K562 (cell line): ENCODE measurements around the gene ATXN8OS. TPM values are rescaled to one million over a fixed set of nuclear protein-coding genes. Genes with fewer than 3 reads are reported as not detected.

Experiments
- ATAC-seq: fragments of 200-7000 bp; cut with Tn5 transposase; 3 replicates; pipeline ENCODE4 v1.9.1; 2020; ENCODE audit warnings: moderate library complexity
- BruUV-seq: library from RNA; stranded (reverse); fragments of 400-500 nt; replicated peaks from 2 replicates; lab custom pipeline; 2021; lab: Mats Ljungman, UMichigan
- CTCF ChIA-PET: fragments of 300-600 bp; formaldehyde crosslinking; extraction: SDS; loops from one replicate; lab custom pipeline; 2021; ENCODE audit warnings: low intra/inter-chr PET ratio; lab: Yijun Ruan, JAX
- POLR2A ChIA-PET: fragments of 300-600, 350-650 bp; sonication (Branson Sonifier 250); formaldehyde crosslinking; extraction: SDS; loops from one replicate; lab custom pipeline; 2021; ENCODE audit warnings: antibody characterized with exemption, inconsistent platforms; lab: Yijun Ruan, JAX
- DNase-seq, 4 experiments: peaks; one replicate each; pipeline versions ENCODE4 v3.0.0 to v3.0.0-alpha.2; 2011 to 2018; ENCODE audit warnings: low spot score in 3 of 4, mixed read lengths in 3 of 4; ENCODE audit errors: extremely low read depth in 1 of 4
- FAIRE-seq: peaks from 2 replicates; lab custom pipeline; 2011; peaks lifted over from hg19 to GRCh38; lab: Jason Lieb, UNC
- H2AFZ ChIP-seq: 2 replicates; pipeline ENCODE4 v1.6.0; 2011; ENCODE audit warnings: low read depth, low read length, control low read depth, inconsistent platforms
- H3K27ac ChIP-seq: fragments of 200-600 bp; 3 replicates; pipeline ENCODE4 v1.8.0; 2011; ENCODE audit warnings: low read depth, mild to moderate bottlenecking, control low read depth, inconsistent platforms, low read length, moderate library complexity, mixed read lengths; ENCODE audit errors: extremely low read depth
- H3K27me3 ChIP-seq, 2 experiments: fragments of 300-600 bp in 1 of 2; 2 replicates in 1 of 2; 3 replicates in 1 of 2; pipeline versions ENCODE4 v1.6.0 to v1.8.0; 2011; ENCODE audit warnings: inconsistent platforms in 2 of 2, low read length in 2 of 2, mild to moderate bottlenecking in 1 of 2, mixed read lengths in 1 of 2, moderate library complexity in 1 of 2; ENCODE audit not compliant: control insufficient read depth in 2 of 2, insufficient read depth in 2 of 2
- H3K36me3 ChIP-seq: fragments of 300-600 bp; 3 replicates; pipeline ENCODE4 v1.8.0; 2011; ENCODE audit warnings: mild to moderate bottlenecking, low read length, inconsistent platforms; ENCODE audit not compliant: control insufficient read depth, insufficient read depth
- H3K4me1 ChIP-seq, 2 experiments: fragments of 200-600 bp in 1 of 2; replicated peaks in 1 of 2; 2 replicates in 1 of 2; 3 replicates in 1 of 2; pipeline versions ENCODE4 v1.5.1 to v1.8.0; 2011; ENCODE audit warnings: inconsistent platforms in 2 of 2, low read length in 2 of 2, mild to moderate bottlenecking in 1 of 2, mixed read lengths in 1 of 2, moderate library complexity in 1 of 2; ENCODE audit not compliant: control insufficient read depth in 2 of 2, insufficient read depth in 2 of 2
- H3K4me2 ChIP-seq: 2 replicates; pipeline ENCODE4 v1.6.1; 2011; ENCODE audit warnings: low read length, control low read depth, inconsistent platforms, mixed read lengths; ENCODE audit not compliant: insufficient read depth
- H3K4me3 ChIP-seq: fragments of 200-600 bp; sonication (generic), shearing (Covaris generic); 2 replicates; pipeline ENCODE4 v1.5.1; 2016; ENCODE audit warnings: control low read depth, inconsistent platforms
- H3K79me2 ChIP-seq: fragments of 200-600 bp; 3 replicates; pipeline ENCODE4 v1.8.0; 2011; ENCODE audit warnings: low read length, inconsistent platforms; ENCODE audit not compliant: control insufficient read depth, insufficient read depth
- H3K9ac ChIP-seq, 2 experiments: 2 replicates each; pipeline versions ENCODE4 v1.6.0 to v1.6.1; 2011; ENCODE audit warnings: low read depth in 2 of 2, low read length in 2 of 2, control low read depth in 1 of 2, inconsistent platforms in 1 of 2, mild to moderate bottlenecking in 1 of 2, mixed read lengths in 1 of 2; ENCODE audit not compliant: insufficient read depth in 1 of 2
- H3K9me1 ChIP-seq: one replicate; pipeline ENCODE4 v1.6.0; 2011; ENCODE audit warnings: inconsistent platforms, mild to moderate bottlenecking, low read length, moderate library complexity; ENCODE audit not compliant: control insufficient read depth, insufficient read depth
- H3K9me3 ChIP-seq: replicated peaks from 2 replicates; pipeline ENCODE4 v1.5.1; 2011; ENCODE audit warnings: low read depth, low read length, inconsistent platforms; ENCODE audit not compliant: control insufficient read depth, insufficient read depth
- H4K20me1 ChIP-seq: replicated peaks from 2 replicates; pipeline ENCODE4 v1.6.1; 2011; ENCODE audit warnings: low read length, inconsistent platforms, mixed read lengths; ENCODE audit not compliant: control insufficient read depth, insufficient read depth
- FUS ChIP-seq: fragments of 200-400 bp; formaldehyde crosslinking; optimal IDR thresholded peaks from 2 replicates; pipeline ENCODE3; 2017; ENCODE audit warnings: low read depth, low read length
- GATAD2B ChIP-seq: fragments of 450-650 bp; IDR thresholded peaks from 2 replicates; pipeline ENCODE4 v1.6.1; 2017; ENCODE audit warnings: mild to moderate bottlenecking, borderline replicate concordance
- KDM4B ChIP-seq, 2 experiments: fragments of 450-650 bp in 1 of 2; sonication (generic) in 1 of 2; IDR thresholded peaks; 2 replicates each; pipeline ENCODE4 v1.6.1; 2016 to 2017; ENCODE audit warnings: borderline replicate concordance in 2 of 2, antibody characterized with exemption in 1 of 2, low read depth in 1 of 2, mild to moderate bottlenecking in 1 of 2
- MBD2 ChIP-seq: sonication (generic); IDR thresholded peaks from 2 replicates; pipeline ENCODE4 v1.6.1; 2016; ENCODE audit warnings: low read depth, borderline replicate concordance
- PHB ChIP-seq: fragments of 250-450 bp; sonication (Bioruptor Pico); IDR thresholded peaks from 2 replicates; pipeline ENCODE4 v1.5.0; 2021
- ZKSCAN3 ChIP-seq: fragments of 250-450 bp; sonication (Bioruptor Pico); IDR thresholded peaks from 2 replicates; pipeline ENCODE4 v1.4.0; 2020
- WGBS: fragments of 100-300 bp; shearing (Covaris generic); methylation state at CpG from one replicate; pipeline ENCODE4 v1.1.6; 2016; ENCODE audit warnings: low coverage, mixed read lengths; ENCODE audit not compliant: insufficient coverage; ENCODE audit errors: missing lambda C conversion rate; 5-methylcytosine and 5-hydroxymethylcytosine counted together
- in situ Hi-C: fragments of 300-500 bp; cut with MboI; formaldehyde crosslinking; loops from 4 replicates; pipeline ENCODE4 v1.15.0; 2018; ENCODE audit warnings: inconsistent platforms, mixed read lengths
- intact Hi-C: fragments of 100-400 bp; cut with micrococcal nuclease; formaldehyde crosslinking; loops from 2 replicates; pipeline ENCODE4 v1.14.2; 2022
- polyA plus RNA-seq, 8 experiments: library from polyadenylated mRNA; depleted of rRNA in 4 of 8; stranded (reverse) in 5 of 8; unstranded in 3 of 8; fragments of >200 nt; fragmentation: Nextera tagmentation in 2 of 8; fragmentation: Illumina TruSeq in 1 of 8; extraction: Ambion mirVana in 2 of 8; extraction: Trizol in 1 of 8; gene quantifications; 2 replicates each; pipeline versions ENCODE4 v1.2.1 to v1.2.3, GENCODE V29; 2011 to 2014; ENCODE audit warnings: inconsistent platforms in 1 of 8, missing spikeins in 1 of 8
- total RNA-seq, 7 experiments: library from RNA; depleted of rRNA in 6 of 7; stranded (reverse); fragments of >200 nt in 6 of 7; fragmentation: Illumina TruSeq in 2 of 7; extraction: Trizol in 2 of 7; gene quantifications; 2 replicates each; pipeline versions ENCODE4 v1.2.1 to v1.2.3, GENCODE V29; 2011 to 2021; ENCODE audit warnings: low replicate concordance in 1 of 7
- TF ChIP-seq, protein P1 (sequence below), 2 experiments: fragments of 450-650 bp; conservative IDR thresholded peaks; 2 replicates each; pipeline ENCODE4 v1.6.1; 2017; ENCODE audit warnings: mild to moderate bottlenecking in 2 of 2, moderate library complexity in 2 of 2
- TF ChIP-seq, protein P2 (sequence below), 2 experiments: fragments of 450-650 bp; IDR thresholded peaks; 2 replicates each; pipeline ENCODE4 v1.6.1; 2016; ENCODE audit warnings: mild to moderate bottlenecking in 2 of 2, borderline replicate concordance in 1 of 2, low read depth in 1 of 2, moderate library complexity in 1 of 2
- TF ChIP-seq, protein P3 (sequence below): conservative IDR thresholded peaks from 2 replicates; pipeline ENCODE4 v1.6.1; 2011; ENCODE audit warnings: low read depth, mild to moderate bottlenecking, low read length; ENCODE audit not compliant: control insufficient read depth

Gene ATXN8OS
- total and polyA plus RNA-seq, 9 of the 15 experiments (the other 6 are each of a cell fraction or from before 2014, with no cell fraction given), result not detected

DNA sequence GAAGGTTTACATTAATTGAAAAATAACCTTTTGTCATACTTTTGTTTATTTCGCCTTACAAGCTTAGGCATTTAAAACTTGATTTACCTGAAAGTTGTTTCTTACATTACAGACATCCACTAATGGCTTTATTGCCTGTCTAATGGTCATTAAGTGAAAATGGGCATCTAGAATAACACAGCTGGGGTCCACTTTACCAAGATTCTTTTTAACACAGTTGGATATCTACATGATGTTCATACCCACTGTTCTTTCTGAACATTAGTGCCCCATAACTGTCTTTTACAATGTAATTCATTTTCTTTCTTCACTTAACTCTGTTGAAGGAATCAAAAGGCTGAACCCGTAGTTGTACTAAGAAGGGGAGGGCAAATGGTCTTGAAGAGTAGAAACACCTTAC lies 20.5 kb downstream of the ATXN8OS start:
- Histone ChIP-seq H3K4me2 (no peak overlapping the region), H3K4me1 (no peaks in the 10 kb centered on the region), H3K27ac (no peak overlapping the region), H3K9me3 (no peaks in the 10 kb centered on the region), H3K27me3 (no peaks in the 10 kb centered on the region), H3K79me2 (no peaks in the 10 kb centered on the region), H3K36me3 (no peaks in the 10 kb centered on the region), H4K20me1 (no peaks in the 10 kb centered on the region), H3K9me1 (no peaks in the 10 kb centered on the region), H3K4me3 (no peak overlapping the region), H2AFZ (no peak overlapping the region), H3K9ac (no peak overlapping the region)
- FAIRE-seq, result no peak
- CTCF ChIA-PET, result no interaction called here
- WGBS, result 0% methylated on average over 2 of the region's 2 CpGs
- intact Hi-C loops (no loop called here), in situ Hi-C loops (no loop called here)
- BruUV-seq, result no TSS peak
- POLR2A ChIA-PET, result no interaction called here
- DNase-seq, result no peak
- no peak for ATAC-seq
- TF ChIP-seq PHB (CRISPR knock-in tag) (no peak), FUS (no peak), MBD2 (no peak), ZKSCAN3 (CRISPR knock-in tag) (no peak), GATAD2B (no peak), KDM4B (IDR thresholded peaks at IDR 0.05; ENCODE audit: borderline replicate concordance in 2 of 2, low read depth in 1 of 2) (no peak)
- TF ChIP-seq, protein P1, sequence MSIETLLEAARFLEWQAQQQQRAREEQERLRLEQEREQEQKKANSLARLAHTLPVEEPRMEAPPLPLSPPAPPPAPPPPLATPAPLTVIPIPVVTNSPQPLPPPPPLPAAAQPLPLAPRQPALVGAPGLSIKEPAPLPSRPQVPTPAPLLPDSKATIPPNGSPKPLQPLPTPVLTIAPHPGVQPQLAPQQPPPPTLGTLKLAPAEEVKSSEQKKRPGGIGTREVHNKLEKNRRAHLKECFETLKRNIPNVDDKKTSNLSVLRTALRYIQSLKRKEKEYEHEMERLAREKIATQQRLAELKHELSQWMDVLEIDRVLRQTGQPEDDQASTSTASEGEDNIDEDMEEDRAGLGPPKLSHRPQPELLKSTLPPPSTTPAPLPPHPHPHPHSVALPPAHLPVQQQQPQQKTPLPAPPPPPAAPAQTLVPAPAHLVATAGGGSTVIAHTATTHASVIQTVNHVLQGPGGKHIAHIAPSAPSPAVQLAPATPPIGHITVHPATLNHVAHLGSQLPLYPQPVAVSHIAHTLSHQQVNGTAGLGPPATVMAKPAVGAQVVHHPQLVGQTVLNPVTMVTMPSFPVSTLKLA (conservative IDR thresholded peaks at IDR 0.05), result no peak
- TF ChIP-seq, protein P2, sequence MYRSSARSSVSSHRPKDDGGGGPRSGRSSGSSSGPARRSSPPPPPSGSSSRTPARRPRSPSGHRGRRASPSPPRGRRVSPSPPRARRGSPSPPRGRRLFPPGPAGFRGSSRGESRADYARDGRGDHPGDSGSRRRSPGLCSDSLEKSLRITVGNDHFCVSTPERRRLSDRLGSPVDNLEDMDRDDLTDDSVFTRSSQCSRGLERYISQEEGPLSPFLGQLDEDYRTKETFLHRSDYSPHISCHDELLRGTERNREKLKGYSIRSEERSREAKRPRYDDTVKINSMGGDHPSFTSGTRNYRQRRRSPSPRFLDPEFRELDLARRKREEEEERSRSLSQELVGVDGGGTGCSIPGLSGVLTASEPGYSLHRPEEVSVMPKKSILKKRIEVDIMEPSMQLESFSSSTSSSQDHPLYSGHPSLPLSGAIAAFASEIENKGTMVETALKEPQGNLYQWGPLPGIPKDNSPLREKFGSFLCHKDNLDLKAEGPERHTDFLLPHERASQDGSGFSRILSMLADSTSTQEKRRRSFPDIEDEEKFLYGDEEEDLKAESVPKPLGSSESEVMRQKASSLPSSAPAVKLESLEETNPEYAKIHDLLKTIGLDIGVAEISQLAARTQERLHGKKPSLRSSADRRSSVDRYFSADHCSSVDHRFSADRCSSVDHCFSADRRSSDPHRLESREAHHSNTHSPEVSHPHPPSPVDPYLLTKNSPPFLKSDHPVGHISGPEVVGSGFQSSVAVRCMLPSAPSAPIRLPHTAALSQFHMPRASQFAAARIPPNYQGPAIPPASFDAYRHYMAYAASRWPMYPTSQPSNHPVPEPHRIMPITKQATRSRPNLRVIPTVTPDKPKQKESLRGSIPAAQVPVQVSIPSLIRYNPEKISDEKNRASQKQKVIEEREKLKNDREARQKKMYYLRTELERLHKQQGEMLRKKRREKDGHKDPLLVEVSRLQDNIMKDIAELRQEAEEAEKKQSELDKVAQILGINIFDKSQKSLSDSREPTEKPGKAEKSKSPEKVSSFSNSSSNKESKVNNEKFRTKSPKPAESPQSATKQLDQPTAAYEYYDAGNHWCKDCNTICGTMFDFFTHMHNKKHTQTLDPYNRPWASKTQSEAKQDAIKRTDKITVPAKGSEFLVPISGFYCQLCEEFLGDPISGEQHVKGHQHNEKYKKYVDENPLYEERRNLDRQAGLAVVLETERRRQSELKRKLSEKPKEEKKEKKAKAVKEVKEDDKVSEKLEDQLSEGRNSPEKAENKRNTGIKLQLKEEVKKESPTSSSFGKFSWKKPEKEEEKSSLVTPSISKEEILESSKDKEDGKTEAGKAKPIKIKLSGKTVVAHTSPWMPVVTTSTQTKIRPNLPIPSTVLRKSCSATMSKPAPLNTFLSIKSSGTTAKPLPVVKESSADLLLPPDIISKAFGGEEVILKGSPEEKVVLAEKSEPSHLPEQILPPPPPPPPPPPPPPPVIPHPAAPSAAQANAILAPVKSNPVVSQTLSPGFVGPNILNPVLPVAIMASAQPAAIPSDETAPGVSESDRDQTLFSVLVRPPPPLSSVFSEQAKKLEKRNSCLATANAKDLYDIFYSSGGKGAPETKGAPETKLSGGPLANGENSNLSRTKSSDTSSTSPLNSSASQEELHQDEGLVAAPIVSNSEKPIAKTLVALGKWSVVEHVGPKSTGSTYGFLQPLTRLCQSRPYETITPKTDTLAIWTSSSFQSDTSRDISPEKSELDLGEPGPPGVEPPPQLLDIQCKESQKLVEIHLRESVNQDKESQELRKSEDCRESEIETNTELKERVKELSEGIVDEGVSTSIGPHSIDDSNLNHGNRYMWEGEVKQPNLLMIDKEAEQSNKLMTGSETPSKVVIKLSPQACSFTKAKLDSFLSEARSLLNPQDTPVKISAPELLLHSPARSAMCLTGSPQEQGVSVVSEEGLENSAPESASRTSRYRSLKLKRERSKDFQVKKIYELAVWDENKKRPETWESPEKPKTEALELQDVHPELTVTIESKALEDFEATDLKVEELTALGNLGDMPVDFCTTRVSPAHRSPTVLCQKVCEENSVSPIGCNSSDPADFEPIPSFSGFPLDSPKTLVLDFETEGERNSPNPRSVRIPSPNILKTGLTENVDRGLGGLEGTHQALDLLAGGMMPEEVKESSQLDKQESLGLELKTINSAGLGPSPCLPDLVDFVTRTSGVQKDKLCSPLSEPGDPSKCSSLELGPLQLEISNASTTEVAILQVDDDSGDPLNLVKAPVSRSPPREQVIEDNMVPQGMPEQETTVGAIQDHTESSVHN (IDR thresholded peaks at IDR 0.05; ENCODE audit: borderline replicate concordance in 1 of 2, low read depth in 1 of 2), result no peak
- TF ChIP-seq, protein P3, sequence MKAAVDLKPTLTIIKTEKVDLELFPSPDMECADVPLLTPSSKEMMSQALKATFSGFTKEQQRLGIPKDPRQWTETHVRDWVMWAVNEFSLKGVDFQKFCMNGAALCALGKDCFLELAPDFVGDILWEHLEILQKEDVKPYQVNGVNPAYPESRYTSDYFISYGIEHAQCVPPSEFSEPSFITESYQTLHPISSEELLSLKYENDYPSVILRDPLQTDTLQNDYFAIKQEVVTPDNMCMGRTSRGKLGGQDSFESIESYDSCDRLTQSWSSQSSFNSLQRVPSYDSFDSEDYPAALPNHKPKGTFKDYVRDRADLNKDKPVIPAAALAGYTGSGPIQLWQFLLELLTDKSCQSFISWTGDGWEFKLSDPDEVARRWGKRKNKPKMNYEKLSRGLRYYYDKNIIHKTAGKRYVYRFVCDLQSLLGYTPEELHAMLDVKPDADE, result no peak
